NCI-H524 (cell line): ENCODE measurements around the gene IL1B.
"Not testable (repeated sequence)": the region's sequence is repeated elsewhere in the genome, so short reads cannot be mapped to it uniquely, and the experiment has no call there.

Experiments
- DNase-seq, 2 experiments: peaks; one replicate each; lab custom pipeline; 2025; lab: John Stamatoyannopoulos, UW

IL1B gene

DNA sequence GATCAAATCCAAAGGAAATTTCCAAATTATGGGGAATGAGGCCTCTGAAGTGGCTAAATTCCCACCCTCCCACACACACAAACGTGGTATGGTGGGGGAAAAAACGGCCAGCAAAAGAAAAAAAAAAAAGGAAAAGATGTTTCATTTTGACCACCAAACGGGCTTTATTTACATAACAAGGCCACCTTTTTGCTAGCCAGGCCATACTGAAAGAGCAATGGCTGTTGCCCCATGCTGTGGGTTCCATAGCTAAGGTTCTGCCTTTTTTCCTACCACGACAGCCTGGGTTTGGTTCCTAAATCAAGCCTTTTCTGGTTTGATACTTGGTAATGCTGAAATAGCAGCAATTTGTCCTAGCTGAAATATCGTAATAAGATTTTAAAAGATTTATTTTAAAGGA, 14.0 kb upstream of the IL1B start:
- no peak for DNase-seq

DNA sequence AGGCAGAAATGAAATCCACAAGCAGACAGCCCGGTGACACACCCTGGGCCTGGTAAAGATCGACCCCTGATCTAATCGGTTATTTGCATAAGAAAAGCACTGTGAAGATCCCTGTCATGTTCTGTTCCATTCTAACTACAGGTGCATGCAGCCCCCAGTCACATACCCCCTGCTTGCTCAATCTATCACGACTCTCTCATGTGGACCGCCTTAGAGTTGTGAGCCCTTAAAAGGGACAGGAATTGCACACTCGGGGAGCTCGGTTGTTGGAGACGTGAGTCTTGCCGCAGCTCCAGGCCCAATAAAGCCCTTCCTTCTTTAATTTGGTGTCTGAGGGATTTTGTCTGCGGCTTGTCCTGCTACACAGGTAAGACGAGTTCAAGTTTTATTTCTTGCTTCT, 13.4 kb upstream of the IL1B start:
- no peak for DNase-seq

DNA sequence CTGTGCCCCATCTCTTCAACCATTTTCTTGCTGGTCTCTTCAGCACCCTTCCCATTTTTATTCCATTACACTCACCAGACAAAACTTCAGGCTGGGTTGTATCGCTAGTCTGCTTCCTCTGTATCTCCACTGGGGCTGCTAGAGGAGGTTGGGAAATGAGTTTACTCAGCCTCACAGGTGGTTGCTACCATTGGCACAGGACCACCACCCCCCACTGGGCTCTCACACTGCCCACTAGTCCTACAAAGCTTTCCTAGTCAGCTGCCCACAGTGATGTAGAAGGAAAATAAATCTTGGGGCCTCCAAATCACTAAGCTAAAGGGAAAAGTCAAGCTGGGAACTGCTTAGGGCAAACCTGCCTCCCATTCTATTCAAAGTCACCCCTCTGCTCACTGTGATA, 12.3 kb upstream of the IL1B start:
- DNase-seq = no peak

DNA sequence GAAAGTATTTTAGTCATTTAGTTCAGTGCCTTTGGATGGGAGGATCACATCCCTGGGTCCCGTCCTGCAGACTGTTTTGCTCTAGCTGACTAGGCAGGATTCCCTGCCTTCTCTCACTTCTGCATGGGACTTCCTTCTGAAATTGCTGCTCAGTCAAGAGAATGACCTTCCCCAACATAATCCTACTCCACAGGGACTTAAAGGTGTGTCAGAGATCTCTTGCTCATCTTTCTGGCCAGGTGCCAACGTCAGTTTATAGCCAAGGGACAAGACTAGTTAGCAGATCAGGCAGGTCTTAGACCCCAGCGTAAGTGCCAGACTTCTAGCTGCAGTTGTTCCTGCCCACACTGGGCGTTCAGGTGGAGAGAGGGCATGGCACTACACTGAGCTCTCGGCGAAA, 9.5 kb upstream of the IL1B start:
- no peak for DNase-seq

DNA sequence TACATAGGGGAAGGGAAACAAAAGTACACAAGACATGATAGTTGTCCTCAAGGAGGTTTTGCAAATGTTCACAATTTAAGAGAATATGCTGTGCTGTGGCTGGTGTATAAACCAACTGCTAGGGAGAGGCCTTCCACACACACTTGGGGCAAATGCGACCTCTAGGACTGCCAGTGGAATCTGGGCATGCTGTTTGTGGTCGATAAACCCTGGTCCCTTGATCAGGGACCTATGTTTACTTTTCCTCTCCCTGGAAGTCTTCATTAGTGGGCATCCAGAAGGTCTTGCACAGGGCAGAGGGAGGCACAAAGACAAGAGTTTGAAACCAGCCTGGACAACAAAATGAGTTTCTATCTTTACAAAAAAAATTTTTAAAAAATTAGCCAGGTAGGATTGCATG, 7.3 kb upstream of the IL1B start:
- DNase-seq = no peak

DNA sequence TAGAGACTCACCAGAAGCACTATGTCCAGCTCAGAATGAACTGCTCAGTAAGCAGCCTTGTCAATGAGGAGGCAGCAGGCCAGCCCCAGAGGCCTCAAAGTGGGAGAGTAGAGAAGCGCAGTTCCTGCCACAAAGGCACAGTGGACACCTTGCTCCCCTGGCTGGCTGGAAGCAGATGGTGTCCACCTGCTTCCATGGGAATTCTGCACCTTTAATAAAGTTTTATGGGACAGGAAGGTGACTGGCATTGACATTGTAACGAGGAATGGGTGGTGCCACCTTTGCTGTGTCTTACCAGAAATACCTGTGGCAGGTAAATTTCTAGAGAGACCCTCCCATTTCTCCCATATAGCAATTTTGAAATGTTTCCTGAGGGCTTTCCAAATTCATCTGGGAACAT, 6.7 kb upstream of the IL1B start:
- no peak for DNase-seq

DNA sequence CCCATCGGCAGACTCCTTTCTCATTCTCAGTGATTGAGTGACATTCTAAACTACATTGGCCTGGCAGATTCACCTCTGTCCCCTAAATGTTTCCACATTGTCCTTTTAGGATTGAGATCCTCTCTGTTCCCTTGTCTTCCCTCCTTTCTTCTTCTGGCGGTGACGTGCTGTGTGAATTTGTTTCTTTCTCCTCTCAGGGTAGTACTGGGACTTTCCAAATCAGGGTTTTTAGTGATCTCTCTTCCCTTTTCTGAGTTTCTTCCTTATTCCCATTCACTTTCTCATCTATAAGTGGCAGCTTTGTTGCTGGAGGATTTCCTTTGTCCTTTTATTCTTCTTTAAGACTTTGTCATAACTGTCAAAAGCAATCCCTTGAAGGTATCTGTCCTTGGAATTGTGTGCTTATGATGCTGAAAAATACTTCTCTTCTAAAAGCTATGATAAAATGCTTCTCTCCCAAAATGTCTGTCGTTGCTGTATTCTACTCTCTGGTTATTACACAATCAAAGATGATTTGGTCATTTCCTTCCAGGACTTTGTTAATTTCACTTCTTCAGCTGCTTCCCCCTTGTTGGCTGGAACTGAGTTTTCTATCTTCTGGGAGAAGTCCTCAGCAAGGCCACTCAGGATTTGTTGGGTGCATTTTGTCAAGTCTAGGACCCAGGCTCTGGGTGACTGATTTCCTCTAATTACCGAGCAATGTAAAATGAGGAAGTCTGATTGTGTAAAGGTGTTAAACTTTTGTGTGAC, 4.9 kb upstream of the IL1B start:
- no peak for DNase-seq

DNA sequence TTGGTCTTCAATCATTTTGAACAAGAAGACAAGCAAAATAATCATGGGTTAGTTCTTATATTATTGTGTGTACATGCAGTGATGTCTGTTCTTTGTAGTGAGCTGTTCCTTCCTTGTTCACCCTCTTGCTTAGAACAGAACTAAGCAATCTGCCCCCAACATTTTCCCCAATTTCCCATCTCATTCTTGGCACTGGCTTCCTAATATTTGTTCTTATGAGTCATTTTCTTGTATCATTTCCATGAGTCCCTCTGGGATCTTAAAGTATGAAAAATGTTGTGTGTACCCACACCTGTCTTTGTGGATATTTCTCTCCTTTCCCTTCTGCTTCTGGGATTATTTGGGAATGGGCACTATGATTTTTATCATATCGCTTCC, 3.5 kb upstream of the IL1B start:
- no peak for DNase-seq

DNA sequence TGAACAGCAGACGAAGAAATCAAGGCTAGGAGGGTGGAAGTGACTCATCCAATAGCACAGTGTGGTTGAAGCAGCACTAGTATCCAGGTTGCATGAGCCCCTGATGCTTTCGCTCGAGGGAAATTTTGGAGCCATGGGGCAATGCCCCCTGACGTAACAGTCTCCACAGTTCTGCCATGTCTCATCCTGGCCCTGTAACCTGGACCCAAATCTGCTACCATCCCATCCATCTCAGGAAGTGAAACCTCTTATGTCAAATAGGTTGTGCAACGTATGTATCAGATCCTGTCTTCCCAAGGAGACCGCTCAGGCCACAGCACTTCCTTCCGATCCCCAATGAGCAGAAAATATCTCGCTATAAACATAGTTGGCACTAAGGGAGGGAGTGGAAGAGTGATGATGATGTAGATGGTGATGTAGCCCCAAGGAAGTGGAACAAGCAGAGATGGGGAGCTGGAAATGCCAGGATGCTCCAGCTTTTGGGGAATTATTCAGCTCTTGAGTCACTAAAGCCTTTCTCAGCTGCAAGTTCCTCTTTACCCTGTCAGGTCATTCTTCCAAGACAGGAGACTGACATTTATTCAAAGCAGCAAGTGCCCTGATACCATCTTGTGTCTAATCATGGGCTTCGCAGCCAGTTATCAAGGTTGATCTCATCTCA, 3.0 kb upstream of the IL1B start:
- DNase-seq = no peak

DNA sequence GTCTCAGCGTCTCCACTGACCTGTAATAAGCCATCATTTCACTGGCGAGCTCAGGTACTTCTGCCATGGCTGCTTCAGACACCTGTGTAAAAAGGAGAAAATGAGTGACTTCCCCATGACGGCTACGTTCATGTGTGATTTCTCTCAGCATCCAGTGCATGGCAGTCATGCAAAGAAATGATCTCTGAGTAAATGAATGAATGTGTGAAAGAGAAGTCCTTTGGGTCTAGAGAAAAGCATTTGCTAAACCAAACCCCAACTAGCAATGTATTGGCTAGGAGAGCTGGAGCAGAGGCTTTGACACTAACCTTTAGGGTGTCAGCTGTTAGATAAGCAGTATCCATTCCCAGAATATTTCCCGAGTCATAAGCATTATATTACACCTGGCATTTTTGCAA, 417 bp downstream of the IL1B start:
- DNase-seq = no peak

DNA sequence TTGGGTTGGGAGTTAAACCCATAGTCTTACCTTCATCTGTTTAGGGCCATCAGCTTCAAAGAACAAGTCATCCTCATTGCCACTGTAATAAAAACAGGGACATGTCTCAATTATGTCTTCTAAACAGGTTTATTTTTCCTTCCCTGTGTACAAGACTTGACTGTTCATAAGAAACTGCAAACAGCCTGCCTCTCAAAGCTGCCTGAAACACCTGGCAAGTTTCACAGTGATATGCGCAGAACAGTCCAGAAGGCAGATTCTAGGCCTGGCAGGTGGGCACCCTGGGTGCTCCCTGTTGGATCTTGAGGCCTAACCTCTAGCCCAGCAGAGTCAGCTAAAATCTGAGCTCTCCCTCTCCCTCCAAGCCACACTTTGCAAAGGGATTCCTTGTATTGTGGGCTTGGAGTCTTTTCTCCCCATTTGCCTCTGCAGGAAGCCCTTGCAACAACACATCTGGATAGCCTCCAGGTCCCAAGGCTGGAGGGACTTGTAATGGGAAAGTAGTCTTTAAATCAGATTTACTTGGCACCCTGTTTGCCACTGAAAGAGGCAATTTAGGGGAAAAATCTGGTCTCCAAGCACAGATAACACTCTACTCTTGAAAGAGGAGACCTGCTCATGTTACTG, 930 bp downstream of the IL1B start:
- no peak for DNase-seq

DNA sequence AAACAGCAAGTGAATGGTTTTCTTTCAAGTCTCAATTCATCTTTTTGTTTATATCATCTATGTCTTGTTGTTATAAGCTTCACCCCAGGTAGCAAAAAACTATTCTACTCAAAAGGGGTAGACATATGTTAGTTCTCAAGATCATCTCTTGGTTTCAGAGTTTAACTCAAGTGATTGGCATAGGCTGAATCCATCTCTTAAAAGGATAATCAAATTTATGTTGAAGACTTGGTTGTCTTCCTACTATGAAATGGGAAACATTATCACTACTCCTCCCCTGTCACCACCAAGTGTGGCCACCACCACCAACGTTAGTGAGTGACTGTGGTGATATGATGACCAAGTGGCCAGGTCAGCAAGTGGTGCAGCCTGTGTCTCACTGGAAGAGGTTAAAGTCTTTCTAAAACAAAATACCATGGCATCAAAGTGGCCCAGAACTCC, 1.5 kb downstream of the IL1B start:
- DNase-seq = no peak

DNA sequence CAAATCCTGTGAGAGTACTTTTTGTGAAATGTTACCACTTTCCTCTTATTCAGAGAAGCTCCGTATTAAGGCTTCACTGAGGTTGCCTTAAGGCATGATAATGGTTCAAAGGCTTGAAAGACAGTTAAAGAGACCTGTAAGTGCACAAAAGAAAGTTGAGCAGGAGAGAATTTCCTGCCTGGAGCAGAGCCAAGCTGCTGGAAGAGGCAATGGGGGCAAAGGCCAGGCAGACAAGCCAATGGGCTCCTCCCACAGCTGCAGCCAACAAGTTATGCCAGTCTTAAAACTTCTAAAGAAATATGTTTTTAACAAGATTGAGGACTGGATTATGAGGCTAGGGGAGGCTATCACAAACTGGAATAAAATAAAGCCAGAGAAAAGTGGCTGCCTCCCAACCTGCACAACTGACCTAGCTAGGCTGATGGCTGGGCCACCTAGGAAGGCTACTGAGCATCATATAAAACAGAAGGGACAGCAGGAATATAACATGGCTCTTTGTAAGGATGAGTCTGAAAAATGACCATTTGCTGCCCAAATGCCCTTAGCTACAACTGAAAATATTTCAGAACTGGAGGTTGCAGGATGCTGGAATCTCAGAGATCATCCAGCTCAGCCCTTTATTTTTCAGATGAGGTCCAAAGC, 2.1 kb downstream of the IL1B start:
- DNase-seq = no peak

DNA sequence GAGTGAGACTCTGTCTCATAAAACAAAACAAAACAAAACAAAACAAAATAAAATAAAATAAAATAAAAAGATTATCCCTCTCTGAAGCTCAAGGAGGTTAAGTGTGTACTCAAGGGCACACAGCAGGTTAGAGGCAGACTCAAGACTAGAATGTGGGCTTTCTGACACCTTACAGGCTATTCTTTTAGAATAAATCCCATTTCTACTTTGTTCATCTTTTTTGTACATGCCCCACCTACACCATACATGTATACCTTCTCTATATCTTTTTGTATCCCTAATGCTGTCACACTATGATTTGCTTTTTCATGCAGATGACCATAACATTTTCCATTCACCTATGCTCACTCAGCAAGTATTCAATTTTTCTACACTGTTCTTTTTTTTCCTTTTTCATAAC, 2.6 kb downstream of the IL1B start:
- DNase-seq = no peak

DNA sequence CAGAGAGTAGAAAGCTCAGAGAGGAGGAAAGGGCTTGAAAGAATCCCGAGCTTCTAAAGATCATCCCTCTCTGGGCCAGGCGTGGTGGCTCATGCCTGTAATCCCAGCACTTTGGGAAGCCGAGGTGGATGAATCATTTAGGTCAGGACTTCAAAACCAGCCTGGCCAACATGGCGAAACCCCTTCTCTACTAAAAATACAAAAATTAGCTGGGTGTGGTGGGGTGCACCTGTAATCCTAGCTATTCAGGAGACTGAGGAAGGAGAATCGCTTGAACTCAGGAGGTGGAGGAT, 3.0 kb downstream of the IL1B start:
- not testable (repeated sequence) for DNase-seq

DNA sequence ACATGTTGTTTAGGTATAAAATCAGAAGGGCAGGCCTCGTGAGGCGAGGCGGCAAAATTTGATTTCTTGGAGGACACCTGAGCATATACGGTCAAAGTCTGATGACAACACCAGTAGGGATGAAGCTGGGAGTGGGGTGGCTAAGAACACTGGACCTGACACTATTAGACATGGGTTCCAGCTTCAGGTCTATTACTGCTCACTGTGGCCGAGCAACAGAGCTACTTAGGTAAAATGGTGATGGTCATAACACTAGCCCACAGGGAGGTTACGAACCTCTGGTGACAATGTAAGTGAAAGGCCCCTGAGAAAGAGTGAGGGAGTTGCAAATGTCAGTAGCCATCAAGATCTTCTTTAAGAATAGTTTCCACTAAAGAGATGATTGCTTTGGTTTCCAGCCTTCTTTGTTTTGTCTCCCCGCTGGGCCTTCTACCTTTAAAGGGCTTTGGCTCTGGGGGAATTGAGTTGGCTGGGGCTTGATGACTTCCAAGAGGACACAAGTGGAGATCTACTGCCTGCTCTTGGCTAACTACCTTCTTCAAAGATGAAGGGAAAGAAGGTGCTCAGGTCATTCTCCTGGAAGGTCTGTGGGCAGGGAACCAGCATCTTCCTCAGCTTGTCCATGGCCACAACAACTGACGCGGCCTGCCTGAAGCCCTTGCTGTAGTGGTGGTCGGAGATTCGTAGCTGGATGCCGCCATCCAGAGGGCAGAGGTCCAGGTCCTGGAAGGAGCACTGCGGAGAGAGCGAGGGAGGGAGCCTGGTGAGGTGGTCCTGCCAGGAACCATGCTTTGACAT, 3.5 kb downstream of the IL1B start:
- DNase-seq = no peak

DNA sequence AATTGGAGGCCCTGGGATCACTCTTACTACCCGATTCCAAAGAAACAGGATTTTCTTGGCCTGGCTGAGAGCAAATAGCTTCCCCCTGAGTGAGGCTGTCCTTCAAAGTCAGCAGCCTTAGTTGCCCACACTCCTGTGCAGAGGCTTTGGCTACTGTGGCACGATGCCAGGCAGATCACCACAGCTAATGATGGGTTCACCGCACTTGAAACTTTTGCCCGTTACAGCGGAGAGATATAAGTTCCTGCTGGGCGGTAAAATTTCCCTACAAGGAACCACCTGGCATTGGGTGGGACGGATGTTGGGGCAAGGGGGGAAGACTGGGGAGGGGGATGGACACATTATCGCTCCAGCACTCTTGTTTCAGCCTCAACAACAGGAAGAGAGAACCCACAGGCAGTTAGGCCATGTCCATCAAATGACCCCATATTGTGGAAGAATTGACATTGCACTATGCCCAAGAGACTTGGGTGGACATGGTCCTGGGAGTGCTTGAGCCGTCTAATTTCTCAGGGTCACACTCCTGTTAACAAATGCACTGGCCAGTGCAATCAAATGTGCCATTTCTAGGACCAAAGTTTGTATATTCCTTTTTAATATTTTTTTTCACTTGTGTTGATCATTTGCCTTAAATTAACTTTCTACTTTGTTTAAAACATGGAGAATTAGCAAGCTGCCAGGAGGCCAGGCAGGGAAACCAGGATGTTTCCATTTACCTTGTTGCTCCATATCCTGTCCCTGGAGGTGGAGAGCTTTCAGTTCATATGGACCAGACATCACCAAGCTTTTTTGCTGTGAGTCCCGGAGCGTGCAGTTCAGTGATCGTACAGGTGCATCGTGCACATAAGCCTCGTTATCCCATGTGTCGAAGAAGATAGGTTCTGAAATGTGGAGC, 4.4 kb downstream of the IL1B start:
- DNase-seq = no peak

DNA sequence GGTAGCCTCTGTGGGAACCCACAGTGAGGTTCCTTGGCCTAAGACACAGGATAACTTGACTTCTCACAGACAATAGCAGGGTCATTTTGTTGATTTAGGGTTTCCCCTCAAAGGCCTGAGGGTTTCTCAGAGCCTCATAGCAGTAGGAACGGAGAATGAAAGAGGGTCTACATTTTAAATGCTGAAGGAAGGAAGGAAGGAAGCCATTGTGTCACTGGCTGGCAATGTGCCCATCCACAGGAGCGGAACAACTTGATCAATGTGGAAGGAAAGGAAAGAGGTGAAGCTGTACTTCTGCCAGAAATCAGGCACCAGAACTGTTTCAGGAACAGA, 5.1 kb downstream of the IL1B start:
- no peak for DNase-seq

DNA sequence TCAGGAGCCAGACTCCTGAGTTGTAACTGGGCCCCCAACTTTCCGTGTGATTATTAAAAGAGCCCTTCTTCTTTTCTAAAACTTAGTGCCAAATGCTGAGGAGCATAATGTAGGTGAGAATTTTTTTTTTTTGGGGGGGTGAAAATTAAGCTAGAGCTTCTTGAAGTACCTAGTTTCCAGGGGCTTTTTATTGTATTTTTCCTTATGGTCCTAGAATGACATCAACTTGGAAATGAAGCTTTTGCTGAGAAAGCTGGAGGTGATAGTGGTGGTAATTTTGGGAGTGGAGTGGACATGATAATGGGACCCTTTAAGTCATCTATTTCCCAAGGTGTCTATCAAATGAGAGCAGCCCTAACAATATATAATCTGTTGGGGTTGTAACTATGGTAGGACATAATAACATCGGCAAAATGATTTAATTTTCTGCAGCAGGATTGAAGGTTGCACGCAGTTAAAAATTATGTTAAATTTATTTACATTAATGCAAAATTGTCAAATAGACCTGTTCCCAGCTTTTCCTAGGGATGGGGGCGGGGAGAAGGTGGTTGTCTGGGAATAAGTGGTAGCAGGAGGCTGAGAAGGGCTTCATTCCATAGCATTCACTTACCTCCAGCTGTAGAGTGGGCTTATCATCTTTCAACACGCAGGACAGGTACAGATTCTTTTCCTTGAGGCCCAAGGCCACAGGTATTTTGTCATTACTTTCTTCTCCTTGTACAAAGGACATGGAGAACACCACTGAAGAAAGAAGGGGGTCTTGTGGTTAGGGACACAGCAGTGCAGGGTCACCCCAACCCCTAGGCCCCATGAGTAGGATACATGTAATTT, 5.7 kb downstream of the IL1B start:
- DNase-seq = no peak

DNA sequence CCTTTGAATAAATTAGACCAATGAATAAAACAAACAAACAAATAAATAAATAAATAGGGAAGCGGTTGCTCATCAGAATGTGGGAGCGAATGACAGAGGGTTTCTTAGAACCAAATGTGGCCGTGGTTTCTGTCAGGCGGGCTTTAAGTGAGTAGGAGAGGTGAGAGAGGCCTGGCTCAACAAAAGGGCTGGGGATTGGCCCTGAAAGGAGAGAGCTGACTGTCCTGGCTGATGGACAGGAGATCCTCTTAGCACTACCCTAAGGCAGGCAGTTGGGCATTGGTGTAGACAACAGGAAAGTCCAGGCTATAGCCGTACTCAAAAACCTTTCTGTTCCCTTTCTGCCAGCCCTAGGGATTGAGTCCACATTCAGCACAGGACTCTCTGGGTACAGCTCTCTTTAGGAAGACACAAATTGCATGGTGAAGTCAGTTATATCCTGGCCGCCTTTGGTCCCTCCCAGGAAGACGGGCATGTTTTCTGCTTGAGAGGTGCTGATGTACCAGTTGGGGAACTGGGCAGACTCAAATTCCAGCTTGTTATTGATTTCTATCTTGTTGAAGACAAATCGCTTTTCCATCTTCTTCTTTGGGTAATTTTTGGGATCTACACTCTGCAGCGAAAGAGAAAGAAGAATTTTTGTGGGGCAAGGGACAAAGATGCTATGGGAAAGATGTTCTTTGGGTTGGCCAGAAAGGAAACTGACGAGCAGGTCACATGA, 6.5 kb downstream of the IL1B start:
- no peak for DNase-seq
